MM.1S (cell line): Measurements from ENCODE around the gene CLDN19.

Experiments
- DNase-seq: peaks from one replicate; pipeline ENCODE4 v3.0.0-alpha.2; 2015
- H2AFZ ChIP-seq: fragments of 300-600 bp; sonication (generic); 2 replicates; pipeline ENCODE4 v1.6.0; 2016; ENCODE audit warnings: antibody characterized with exemption, low read length
- H3F3A ChIP-seq: fragments of 300-600 bp; sonication (generic); 2 replicates; pipeline ENCODE4 v1.6.1; 2016; ENCODE audit warnings: mild to moderate bottlenecking, antibody characterized with exemption, low read length, moderate library complexity, mixed read lengths; ENCODE audit not compliant: insufficient read depth
- H3K27ac ChIP-seq: fragments of 300-600 bp; sonication (generic); 2 replicates; pipeline ENCODE4 v1.5.1; 2016; ENCODE audit warnings: mild to moderate bottlenecking, low read length
- H3K27me3 ChIP-seq: fragments of 300-600 bp; sonication (generic); replicated peaks from 2 replicates; pipeline ENCODE4 v1.6.0; 2016; ENCODE audit warnings: low read length; ENCODE audit not compliant: insufficient read depth
- H3K36me3 ChIP-seq: fragments of 300-600 bp; sonication (generic); replicated peaks from 2 replicates; pipeline ENCODE4 v1.6.1; 2016; ENCODE audit warnings: mild to moderate bottlenecking, low read length, mixed read lengths; ENCODE audit not compliant: insufficient read depth
- H3K4me1 ChIP-seq: fragments of 300-600 bp; sonication (generic); 2 replicates; pipeline ENCODE4 v1.6.1; 2016; ENCODE audit warnings: low read length, mixed read lengths
- H3K4me2 ChIP-seq: fragments of 300-600 bp; sonication (generic); 2 replicates; pipeline ENCODE4 v1.6.0; 2016; ENCODE audit warnings: low read depth, low read length
- H3K4me3 ChIP-seq: fragments of 300-600 bp; sonication (generic); 2 replicates; pipeline ENCODE4 v1.5.1; 2016; ENCODE audit warnings: low read length, mixed read lengths
- H3K79me2 ChIP-seq: fragments of 300-600 bp; sonication (generic); 2 replicates; pipeline ENCODE4 v1.6.1; 2016; ENCODE audit warnings: mixed run types, low read length, mixed read lengths
- H3K9ac ChIP-seq: fragments of 300-600 bp; sonication (generic); 2 replicates; pipeline ENCODE4 v1.6.1; 2016; ENCODE audit warnings: low read length, mixed read lengths
- H3K9me2 ChIP-seq: fragments of 300-600 bp; sonication (generic); replicated peaks from 2 replicates; pipeline ENCODE4 v1.6.1; 2016; ENCODE audit warnings: mild to moderate bottlenecking, low read length, mixed read lengths; ENCODE audit not compliant: insufficient read depth
- H3K9me3 ChIP-seq: fragments of 300-600 bp; sonication (generic); replicated peaks from 2 replicates; pipeline ENCODE4 v1.6.1; 2016; ENCODE audit warnings: mild to moderate bottlenecking, low read length, mixed read lengths; ENCODE audit not compliant: insufficient read depth
- H4K20me1 ChIP-seq: fragments of 300-600 bp; sonication (generic); 2 replicates; pipeline ENCODE4 v1.6.1; 2016; ENCODE audit warnings: mild to moderate bottlenecking, low read length, moderate library complexity, mixed read lengths; ENCODE audit not compliant: insufficient read depth
- EZH2 ChIP-seq: fragments of 300-600 bp; sonication (generic); optimal IDR thresholded peaks from 2 replicates; pipeline ENCODE3; 2017; ENCODE audit warnings: low read depth, mild to moderate bottlenecking, antibody characterized with exemption, low read length, mixed read lengths
- EZH2phosphoT487 ChIP-seq: fragments of 300-600 bp; sonication (generic); IDR thresholded peaks from 2 replicates; pipeline ENCODE4 v1.6.1; 2018; ENCODE audit warnings: antibody characterized with exemption, low read length
- TF ChIP-seq, protein P1 (sequence below): fragments of 300-600 bp; sonication (generic); IDR thresholded peaks from 2 replicates; pipeline ENCODE4 v1.5.1; 2016; ENCODE audit warnings: antibody characterized with exemption, low read length, mixed read lengths

The CLDN19 gene

DNA sequence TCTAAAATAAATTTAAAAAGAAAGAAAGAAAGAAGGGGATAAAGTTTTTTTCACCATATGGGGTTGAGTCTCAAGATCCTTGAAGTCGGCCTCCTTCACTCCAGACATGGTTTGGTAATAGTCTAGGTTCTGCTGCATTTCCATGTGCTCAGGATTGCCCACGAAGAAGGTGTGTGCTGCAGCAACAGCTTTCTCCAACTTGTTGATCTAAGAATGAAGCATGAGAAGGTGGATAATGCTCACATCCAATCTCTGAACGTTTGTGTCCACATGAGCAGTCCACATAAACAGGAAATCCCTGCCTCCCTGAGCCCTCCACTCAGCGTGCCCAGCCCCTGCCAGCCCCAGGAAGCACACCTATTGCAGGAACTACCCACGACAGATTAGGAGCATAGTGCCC lies 22.2 kb upstream of the CLDN19 start:
- Histone ChIP-seq H3K36me3 (no peaks in the 10 kb centered on the region), H3F3A (no peaks in the 10 kb centered on the region)

GRCh38 chr1:42761567-42761966 lies 21.5 kb upstream of the CLDN19 start:
- Histone ChIP-seq H3K9me2 (no peaks in the 10 kb centered on the region), H3K36me3 (no peaks in the 10 kb centered on the region), H3F3A (no peaks in the 10 kb centered on the region), H3K4me3 (no peak overlapping the region), H2AFZ (no peak overlapping the region), H3K9ac (no peak overlapping the region), H4K20me1 (no peaks in the 10 kb centered on the region), H3K79me2 (peaks cover 14% of the 10 kb centered on the region), H3K27ac (no peak overlapping the region), H3K4me1 (peaks cover 7% of the 10 kb centered on the region), H3K9me3 (no peaks in the 10 kb centered on the region), H3K27me3 (no peaks in the 10 kb centered on the region), H3K4me2 (no peak overlapping the region)
- no peak for DNase-seq
- TF ChIP-seq, protein P1, sequence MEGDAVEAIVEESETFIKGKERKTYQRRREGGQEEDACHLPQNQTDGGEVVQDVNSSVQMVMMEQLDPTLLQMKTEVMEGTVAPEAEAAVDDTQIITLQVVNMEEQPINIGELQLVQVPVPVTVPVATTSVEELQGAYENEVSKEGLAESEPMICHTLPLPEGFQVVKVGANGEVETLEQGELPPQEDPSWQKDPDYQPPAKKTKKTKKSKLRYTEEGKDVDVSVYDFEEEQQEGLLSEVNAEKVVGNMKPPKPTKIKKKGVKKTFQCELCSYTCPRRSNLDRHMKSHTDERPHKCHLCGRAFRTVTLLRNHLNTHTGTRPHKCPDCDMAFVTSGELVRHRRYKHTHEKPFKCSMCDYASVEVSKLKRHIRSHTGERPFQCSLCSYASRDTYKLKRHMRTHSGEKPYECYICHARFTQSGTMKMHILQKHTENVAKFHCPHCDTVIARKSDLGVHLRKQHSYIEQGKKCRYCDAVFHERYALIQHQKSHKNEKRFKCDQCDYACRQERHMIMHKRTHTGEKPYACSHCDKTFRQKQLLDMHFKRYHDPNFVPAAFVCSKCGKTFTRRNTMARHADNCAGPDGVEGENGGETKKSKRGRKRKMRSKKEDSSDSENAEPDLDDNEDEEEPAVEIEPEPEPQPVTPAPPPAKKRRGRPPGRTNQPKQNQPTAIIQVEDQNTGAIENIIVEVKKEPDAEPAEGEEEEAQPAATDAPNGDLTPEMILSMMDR, result no peak
- no peak for TF ChIP-seq EZH2phosphoT487
- no peak for TF ChIP-seq EZH2

More for the DNA sequence above, 22.2 kb upstream of the CLDN19 start:
- Histone ChIP-seq H3K27ac (no peak overlapping the region), H3K4me3 (no peak overlapping the region), H3K4me2 (no peak overlapping the region), H2AFZ (no peak overlapping the region), H4K20me1 (no peaks in the 10 kb centered on the region), H3K27me3 (no peaks in the 10 kb centered on the region), H3K9me2 (no peaks in the 10 kb centered on the region), H3K4me1 (peaks cover 7% of the 10 kb centered on the region), H3K79me2 (peaks cover 17% of the 10 kb centered on the region), H3K9ac (no peak overlapping the region), H3K9me3 (no peaks in the 10 kb centered on the region)
- DNase-seq, result no peak
- TF ChIP-seq, protein P1, result no peak
- no peak for TF ChIP-seq EZH2
- no peak for TF ChIP-seq EZH2phosphoT487

- H4K20me1 ChIP-seq, result no peaks in the 10 kb centered on the region
- no peak overlapping the region for H2AFZ ChIP-seq
- no peak overlapping the region for H3K27ac ChIP-seq
- no peak overlapping the region for H3K9ac ChIP-seq
- no peaks in the 10 kb centered on the region for H3K79me2 ChIP-seq
- H3K4me1 ChIP-seq, result no peaks in the 10 kb centered on the region
- no peak overlapping the region for H3K4me2 ChIP-seq
- H3K36me3 ChIP-seq, result no peaks in the 10 kb centered on the region
- no peak overlapping the region for H3K4me3 ChIP-seq
- H3K9me3 ChIP-seq, result no peaks in the 10 kb centered on the region
- no peaks in the 10 kb centered on the region for H3F3A ChIP-seq
- H3K27me3 ChIP-seq, result no peaks in the 10 kb centered on the region
- TF ChIP-seq, protein P1, result no peak
- TF ChIP-seq EZH2phosphoT487 (no peak), EZH2 (no peak)
- no peak for DNase-seq
- H3K9me2 ChIP-seq, result no peaks in the 10 kb centered on the region
These were observed 19.1 kb upstream of the CLDN19 start for GRCh38 chr1:42759114-42759513.

DNA sequence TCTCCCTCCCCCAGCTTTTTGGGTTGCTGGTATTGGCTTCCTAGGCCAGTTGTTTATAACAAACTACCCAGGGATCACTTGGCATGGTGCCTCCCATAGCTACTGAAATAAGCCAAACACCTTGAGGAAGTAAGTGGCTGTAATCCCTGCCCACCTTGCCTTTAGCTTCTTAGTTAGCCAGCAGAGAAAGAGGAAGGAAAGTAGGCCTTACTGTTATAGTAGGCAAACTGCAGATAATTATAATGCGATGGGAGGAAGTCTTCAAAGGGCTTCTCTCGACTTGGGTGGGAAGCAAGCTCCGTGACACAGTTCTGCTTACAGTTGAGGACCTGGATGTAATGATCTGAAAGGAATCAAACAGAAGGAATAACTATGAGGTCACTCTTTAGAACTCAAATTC lies 18.6 kb upstream of the CLDN19 start:
- DNase-seq, result no peak
- Histone ChIP-seq H3K27ac (no peak overlapping the region), H3K9ac (no peak overlapping the region), H3K4me3 (no peak overlapping the region), H2AFZ (no peak overlapping the region), H3K4me2 (no peak overlapping the region), H3K27me3 (no peaks in the 10 kb centered on the region), H3K9me2 (no peaks in the 10 kb centered on the region), H3K9me3 (no peaks in the 10 kb centered on the region), H3K4me1 (no peaks in the 10 kb centered on the region), H4K20me1 (no peaks in the 10 kb centered on the region), H3K79me2 (no peaks in the 10 kb centered on the region), H3K36me3 (no peaks in the 10 kb centered on the region), H3F3A (no peaks in the 10 kb centered on the region)
- TF ChIP-seq EZH2phosphoT487 (no peak), EZH2 (no peak)
- TF ChIP-seq, protein P1, result no peak
